ENCODE measurements around the gene STUB1.
A peak's percentile ranks its signal among the peaks of the same experiment; 100 is the strongest.

DNA sequence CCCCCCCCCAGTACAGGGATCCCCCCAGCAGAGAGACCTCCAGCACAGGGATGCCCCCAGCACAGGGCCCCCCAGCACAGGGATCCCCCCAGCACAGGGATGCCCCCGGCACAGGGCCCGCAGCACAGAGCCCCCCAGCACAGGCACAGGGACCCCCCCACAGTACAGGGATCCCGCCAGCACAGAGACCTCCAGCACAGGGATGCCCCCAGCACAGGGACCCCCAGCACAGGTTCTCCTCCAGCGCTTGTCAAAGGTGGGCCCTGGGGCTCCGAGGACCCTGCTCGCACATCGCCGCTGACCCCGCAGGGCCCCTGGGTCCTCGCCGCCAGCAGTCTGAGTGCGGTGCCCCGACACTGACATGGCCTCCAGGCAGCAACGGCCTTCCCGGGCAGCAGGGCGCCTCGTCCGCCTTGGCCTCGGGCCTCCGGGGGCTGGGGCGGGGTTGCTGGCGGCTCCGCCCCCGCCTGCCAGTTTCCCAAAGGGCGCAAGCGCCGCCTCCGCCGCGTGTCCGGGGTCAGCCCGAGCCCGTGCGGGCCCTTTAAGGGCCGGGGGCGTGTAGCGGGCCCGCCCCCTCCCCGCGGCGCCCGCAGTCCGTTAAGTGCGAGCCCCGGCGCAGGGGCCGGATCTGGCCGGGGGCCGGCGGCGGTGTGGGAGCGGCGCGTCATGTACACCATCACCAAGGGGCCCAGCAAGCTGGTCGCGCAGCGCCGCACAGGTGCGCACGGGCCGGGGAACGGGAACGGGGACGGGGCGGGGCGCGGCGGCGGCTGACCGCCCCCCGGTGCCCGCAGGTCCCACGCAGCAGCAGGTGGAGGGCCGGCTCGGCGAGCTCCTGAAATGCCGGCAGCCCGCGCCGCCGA lies 38.7 kb upstream of the STUB1 start, which contains the start of gene MCRIP2:
- TF ChIP-seq CTCF (conservative IDR thresholded peaks at IDR 0.05; ENCODE audit: low read depth in 2 of 2) = no peak
- TF ChIP-seq EZH2 (IDR thresholded peaks at IDR 0.05; ENCODE audit: low read depth, unreplicated experiment) = no peak
- TF ChIP-seq POLR2AphosphoS5 (IDR thresholded peaks at IDR 0.05; ENCODE audit: low read depth) = peak; percentile 85
- no peak for TF ChIP-seq REST (IDR thresholded peaks at IDR 0.05; ENCODE audit: unreplicated experiment)
- TF ChIP-seq, protein P1, sequence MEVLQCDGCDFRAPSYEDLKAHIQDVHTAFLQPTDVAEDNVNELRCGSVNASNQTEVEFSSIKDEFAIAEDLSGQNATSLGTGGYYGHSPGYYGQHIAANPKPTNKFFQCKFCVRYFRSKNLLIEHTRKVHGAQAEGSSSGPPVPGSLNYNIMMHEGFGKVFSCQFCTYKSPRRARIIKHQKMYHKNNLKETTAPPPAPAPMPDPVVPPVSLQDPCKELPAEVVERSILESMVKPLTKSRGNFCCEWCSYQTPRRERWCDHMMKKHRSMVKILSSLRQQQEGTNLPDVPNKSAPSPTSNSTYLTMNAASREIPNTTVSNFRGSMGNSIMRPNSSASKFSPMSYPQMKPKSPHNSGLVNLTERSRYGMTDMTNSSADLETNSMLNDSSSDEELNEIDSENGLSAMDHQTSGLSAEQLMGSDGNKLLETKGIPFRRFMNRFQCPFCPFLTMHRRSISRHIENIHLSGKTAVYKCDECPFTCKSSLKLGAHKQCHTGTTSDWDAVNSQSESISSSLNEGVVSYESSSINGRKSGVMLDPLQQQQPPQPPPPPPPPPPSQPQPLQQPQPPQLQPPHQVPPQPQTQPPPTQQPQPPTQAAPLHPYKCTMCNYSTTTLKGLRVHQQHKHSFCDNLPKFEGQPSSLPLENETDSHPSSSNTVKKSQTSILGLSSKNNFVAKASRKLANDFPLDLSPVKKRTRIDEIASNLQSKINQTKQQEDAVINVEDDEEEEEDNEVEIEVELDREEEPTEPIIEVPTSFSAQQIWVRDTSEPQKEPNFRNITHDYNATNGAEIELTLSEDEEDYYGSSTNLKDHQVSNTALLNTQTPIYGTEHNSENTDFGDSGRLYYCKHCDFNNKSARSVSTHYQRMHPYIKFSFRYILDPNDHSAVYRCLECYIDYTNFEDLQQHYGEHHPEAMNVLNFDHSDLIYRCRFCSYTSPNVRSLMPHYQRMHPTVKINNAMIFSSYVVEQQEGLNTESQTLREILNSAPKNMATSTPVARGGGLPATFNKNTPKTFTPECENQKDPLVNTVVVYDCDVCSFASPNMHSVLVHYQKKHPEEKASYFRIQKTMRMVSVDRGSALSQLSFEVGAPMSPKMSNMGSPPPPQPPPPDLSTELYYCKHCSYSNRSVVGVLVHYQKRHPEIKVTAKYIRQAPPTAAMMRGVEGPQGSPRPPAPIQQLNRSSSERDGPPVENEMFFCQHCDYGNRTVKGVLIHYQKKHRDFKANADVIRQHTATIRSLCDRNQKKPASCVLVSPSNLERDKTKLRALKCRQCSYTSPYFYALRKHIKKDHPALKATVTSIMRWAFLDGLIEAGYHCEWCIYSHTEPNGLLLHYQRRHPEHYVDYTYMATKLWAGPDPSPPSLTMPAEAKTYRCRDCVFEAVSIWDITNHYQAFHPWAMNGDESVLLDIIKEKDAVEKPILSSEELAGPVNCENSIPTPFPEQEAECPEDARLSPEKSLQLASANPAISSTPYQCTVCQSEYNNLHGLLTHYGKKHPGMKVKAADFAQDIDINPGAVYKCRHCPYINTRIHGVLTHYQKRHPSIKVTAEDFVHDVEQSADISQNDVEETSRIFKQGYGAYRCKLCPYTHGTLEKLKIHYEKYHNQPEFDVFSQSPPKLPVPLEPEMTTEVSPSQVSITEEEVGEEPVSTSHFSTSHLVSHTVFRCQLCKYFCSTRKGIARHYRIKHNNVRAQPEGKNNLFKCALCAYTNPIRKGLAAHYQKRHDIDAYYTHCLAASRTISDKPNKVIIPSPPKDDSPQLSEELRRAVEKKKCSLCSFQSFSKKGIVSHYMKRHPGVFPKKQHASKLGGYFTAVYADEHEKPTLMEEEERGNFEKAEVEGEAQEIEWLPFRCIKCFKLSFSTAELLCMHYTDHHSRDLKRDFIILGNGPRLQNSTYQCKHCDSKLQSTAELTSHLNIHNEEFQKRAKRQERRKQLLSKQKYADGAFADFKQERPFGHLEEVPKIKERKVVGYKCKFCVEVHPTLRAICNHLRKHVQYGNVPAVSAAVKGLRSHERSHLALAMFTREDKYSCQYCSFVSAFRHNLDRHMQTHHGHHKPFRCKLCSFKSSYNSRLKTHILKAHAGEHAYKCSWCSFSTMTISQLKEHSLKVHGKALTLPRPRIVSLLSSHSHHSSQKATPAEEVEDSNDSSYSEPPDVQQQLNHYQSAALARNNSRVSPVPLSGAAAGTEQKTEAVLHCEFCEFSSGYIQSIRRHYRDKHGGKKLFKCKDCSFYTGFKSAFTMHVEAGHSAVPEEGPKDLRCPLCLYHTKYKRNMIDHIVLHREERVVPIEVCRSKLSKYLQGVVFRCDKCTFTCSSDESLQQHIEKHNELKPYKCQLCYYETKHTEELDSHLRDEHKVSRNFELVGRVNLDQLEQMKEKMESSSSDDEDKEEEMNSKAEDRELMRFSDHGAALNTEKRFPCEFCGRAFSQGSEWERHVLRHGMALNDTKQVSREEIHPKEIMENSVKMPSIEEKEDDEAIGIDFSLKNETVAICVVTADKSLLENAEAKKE (CRISPR knock-in tag; IDR thresholded peaks at IDR 0.05) = no peak
- no peak for TF ChIP-seq EZH2phosphoT487 (IDR thresholded peaks at IDR 0.05; ENCODE audit: unreplicated experiment)
- no peak for TF ChIP-seq CREB1 (CRISPR knock-in tag; IDR thresholded peaks at IDR 0.05; ENCODE audit: low read depth)
- TF ChIP-seq JUNB (IDR thresholded peaks at IDR 0.05; ENCODE audit: unreplicated experiment) = no peak
- no peak for TF ChIP-seq NANOG (IDR thresholded peaks at IDR 0.05; ENCODE audit: borderline replicate concordance)
- no peak for TF ChIP-seq ZNF114 (CRISPR knock-in tag; IDR thresholded peaks at IDR 0.05)

Data from GM23338 (cell line).